ENCODE measurements around the gene PAX6. TPM values are rescaled to one million over a fixed set of nuclear protein-coding genes. Genes with fewer than 3 reads are reported as not detected.

The PAX6 gene
- total and polyA plus RNA-seq, 3 donors from 2014 or later, result 3.1 to 8.3 (median 4.1) TPM

DNA sequence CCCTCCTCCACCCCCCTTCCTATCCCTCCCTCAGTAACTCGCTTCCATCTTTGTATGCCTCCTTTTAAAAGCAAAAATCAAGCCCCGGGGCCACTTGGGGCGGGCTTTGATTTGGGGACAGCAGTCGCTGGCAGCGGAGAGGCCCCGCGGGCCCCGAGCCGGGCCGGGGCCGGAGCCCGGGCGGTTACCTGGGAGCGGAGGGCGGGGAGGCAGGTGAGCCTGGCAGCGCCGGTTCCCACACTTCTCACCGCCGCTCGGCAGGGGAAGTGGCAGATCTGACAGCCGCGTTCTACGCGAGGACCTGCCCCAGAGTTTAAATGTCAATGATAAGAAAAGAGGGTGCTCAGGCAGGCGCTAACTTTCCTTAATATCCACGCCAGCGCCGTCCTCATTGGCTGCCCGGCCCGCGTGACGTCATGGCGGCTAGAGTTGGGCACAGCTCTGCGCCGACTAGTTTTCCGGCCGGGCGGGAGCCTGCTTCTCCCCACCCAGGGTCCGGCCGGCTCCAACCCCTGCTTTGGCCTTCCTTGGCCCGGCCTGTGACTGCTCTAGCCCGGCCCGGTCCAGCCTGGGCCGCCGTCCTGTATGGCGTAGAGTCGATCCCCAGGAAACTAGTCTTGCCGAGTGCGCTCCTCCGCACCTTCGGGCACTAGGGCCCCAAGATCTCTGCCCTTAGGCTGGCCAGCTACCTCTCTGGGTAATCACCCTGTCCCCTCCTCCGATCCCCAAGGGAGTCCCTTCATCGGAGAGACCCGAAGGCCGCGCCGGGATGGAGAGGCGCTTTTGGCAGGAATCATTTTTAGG lies 6.7 kb upstream of the PAX6 start:
- 4% methylated on average over 16 to 44 of the region's 58 CpGs for WGBS, 2 donors
- DNase-seq, result peak; percentile 57
- intact Hi-C loops (cut with DNase I; ENCODE audit: low total_unique reads), result no loop called here
- Histone ChIP-seq H3K36me3 (ENCODE audit: low read depth, missing control alignments) (no peaks in the 10 kb centered on the region), H3K27me3 (peaks cover 9% of the 10 kb centered on the region), H3K4me3 (peak overlapping the region in 1 of 2 donors; percentile 1), H3K4me1 (peaks cover 31% of the 10 kb centered on the region), H3K27ac (no peak overlapping the region), H3K9me3 (no peaks in the 10 kb centered on the region)
- TF ChIP-seq, protein P1, sequence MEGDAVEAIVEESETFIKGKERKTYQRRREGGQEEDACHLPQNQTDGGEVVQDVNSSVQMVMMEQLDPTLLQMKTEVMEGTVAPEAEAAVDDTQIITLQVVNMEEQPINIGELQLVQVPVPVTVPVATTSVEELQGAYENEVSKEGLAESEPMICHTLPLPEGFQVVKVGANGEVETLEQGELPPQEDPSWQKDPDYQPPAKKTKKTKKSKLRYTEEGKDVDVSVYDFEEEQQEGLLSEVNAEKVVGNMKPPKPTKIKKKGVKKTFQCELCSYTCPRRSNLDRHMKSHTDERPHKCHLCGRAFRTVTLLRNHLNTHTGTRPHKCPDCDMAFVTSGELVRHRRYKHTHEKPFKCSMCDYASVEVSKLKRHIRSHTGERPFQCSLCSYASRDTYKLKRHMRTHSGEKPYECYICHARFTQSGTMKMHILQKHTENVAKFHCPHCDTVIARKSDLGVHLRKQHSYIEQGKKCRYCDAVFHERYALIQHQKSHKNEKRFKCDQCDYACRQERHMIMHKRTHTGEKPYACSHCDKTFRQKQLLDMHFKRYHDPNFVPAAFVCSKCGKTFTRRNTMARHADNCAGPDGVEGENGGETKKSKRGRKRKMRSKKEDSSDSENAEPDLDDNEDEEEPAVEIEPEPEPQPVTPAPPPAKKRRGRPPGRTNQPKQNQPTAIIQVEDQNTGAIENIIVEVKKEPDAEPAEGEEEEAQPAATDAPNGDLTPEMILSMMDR (IDR thresholded peaks at IDR 0.05), result no peak
- TF ChIP-seq POLR2A (IDR thresholded peaks at IDR 0.05), result no peak

DNA sequence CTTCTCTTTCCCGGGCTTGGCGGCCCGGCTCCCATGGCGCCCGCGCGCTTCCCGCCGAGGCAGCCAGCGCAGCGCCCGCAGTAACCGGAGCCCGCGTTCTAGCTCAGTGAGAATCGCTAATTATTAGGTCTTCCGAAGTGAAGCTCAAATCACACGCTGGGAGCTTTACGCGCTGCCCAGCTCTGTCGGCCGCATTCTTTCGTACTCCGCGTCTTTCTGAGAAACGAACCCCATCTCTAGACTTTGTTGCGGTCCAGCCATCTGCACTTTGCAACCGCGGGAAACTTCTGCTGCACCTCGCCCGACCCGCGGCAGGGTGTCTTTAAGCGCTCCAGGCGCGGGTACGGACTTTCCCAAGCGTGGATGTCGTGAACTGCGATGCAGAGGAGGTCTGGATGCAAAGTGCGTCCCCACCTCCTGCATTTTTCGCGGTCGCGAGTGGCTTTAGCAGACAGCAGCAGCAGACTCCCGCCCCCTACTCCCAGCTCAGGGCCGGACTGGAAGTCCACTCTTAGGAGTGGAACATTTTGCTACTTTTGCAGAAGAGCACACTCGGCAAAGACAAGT lies 6.0 kb upstream of the PAX6 start:
- 1 to 3% methylated on average over 10 to 48 of the region's 48 CpGs for WGBS, 2 donors

DNA sequence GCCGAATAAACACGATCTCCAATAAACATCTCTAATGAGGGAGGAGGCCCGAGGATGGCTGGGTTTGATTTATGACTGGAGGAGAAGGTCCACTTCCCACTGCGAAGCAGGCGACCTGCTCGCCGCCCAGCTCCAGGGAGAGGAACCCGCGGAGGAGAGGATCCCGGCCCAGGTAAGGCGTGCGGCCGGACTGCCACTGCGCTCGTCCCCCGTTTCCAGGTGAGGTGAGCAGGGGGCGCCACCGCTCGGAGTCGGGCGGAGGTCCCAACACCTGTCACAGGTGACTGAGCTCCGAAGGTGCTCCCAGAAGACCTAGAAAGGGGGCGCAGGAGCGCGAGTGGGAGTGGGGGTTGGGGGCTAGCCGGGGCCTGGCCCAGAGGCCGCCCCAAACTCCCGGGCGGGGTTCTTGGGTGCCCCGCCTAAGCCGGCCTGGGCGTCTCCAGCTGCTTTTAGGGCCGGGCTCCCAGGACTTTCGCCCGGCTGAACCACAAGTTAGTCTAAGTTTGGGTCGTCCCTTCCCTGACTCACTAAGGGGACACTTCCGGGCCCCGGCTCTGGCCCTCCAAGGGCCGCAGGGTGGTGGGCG lies 5.4 kb upstream of the PAX6 start:
- Histone ChIP-seq H3K4me1 (peaks cover 36% of the 10 kb centered on the region), H3K27ac (no peak overlapping the region), H3K36me3 (ENCODE audit: low read depth, missing control alignments) (no peaks in the 10 kb centered on the region), H3K4me3 (peak overlapping the region; percentile 8 to 17), H3K9me3 (no peaks in the 10 kb centered on the region), H3K27me3 (peaks cover 9% of the 10 kb centered on the region)
- intact Hi-C loops (cut with DNase I; ENCODE audit: low total_unique reads), result no loop called here
- WGBS, 2 donors, result 0 to 4% methylated on average over 11 to 21 of the region's 40 CpGs
- DNase-seq, result no peak
- TF ChIP-seq POLR2A (IDR thresholded peaks at IDR 0.05), result no peak
- TF ChIP-seq, protein P1 (IDR thresholded peaks at IDR 0.05), result no peak

More for the DNA sequence above, 6.0 kb upstream of the PAX6 start:
- H3K36me3 ChIP-seq (ENCODE audit: low read depth, missing control alignments), result no peaks in the 10 kb centered on the region
- intact Hi-C loops (cut with DNase I; ENCODE audit: low total_unique reads), result no loop called here
- TF ChIP-seq, protein P1 (IDR thresholded peaks at IDR 0.05), result no peak
- no peak overlapping the region for H3K27ac ChIP-seq
- peaks cover 9% of the 10 kb centered on the region for H3K27me3 ChIP-seq
- no peak for DNase-seq
- H3K9me3 ChIP-seq, result no peaks in the 10 kb centered on the region
- H3K4me3 ChIP-seq, result peak overlapping the region; percentile 8 to 17
- peaks cover 35% of the 10 kb centered on the region for H3K4me1 ChIP-seq

DNA sequence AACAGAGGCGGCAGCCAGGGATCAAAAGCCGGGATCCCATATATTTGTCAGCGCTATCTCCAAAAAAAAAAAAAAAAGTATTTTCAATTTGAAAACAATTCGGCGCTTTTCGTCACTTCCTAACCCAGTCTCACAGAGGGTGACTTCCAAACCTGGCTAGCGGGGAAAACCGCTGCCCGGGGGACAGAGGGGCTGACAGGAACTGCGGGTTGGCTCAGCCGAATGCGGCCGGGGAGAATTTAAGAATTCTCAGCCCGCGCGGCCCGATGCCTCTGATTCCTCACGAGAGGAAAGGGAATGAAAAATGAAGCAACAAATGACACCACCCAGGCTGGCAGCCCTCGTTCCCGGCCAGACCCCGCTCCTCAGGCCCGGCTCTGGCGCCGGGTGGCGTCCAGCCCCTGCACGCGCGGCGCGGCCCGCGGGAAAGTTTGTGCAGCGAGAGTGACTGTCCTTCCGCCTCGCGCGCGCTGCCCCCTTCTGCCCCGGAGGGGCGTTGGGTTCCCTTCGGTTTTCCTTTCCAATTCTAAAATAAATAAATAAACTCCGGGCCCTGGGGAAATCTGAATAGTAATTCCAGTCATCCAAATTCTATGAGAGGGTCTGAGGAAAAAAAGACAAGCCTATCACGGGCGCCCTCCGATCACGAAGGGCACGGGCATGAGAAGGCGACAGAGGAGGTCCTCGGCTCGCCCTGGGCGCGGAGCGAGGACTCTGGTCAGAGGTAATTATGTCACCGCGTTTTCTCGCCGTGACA lies 4.8 kb upstream of the PAX6 start:
- no peak for TF ChIP-seq POLR2A (IDR thresholded peaks at IDR 0.05)
- 5 to 6% methylated on average over 54 to 57 of the region's 57 CpGs for WGBS, 2 donors
- DNase-seq, result no peak
- peak overlapping the region; percentile 8 to 17 for H3K4me3 ChIP-seq
- intact Hi-C loops (cut with DNase I; ENCODE audit: low total_unique reads), result no loop called here
- peaks cover 9% of the 10 kb centered on the region for H3K27me3 ChIP-seq
- H3K27ac ChIP-seq, result no peak overlapping the region
- peaks cover 42% of the 10 kb centered on the region for H3K4me1 ChIP-seq
- H3K36me3 ChIP-seq (ENCODE audit: low read depth, missing control alignments), result no peaks in the 10 kb centered on the region
- no peaks in the 10 kb centered on the region for H3K9me3 ChIP-seq

Data from testis (tissue), 3 donors.